Measurements from ENCODE around the gene KCTD16. TPM values are rescaled to one million over a fixed set of nuclear protein-coding genes. Genes with fewer than 3 reads are reported as not detected.

KCTD16 gene
- total RNA-seq, 1 donor, result 3.0 TPM

DNA sequence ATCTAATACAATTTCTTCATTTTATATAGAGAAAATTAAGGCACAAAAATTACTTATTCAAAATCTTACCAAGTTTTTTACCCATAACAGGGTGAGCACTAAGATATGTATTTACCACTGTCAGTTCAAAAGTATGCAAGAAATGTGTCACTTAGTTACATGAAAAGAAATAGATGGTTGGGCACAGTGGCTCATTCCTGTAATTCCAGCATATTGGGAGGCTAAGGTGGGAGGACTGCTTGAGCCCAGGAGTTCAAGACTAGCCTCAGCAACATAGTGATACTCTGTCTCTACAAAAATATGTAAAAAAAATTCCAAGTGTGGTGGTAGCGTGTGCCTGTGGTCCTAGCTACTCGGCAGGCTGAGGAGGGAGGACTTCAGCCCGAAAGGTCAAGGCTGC, 19.6 kb upstream of the KCTD16 start:
- H3K4me3 ChIP-seq (ENCODE audit: low read depth, low read length), result no peak overlapping the region
- TF ChIP-seq, protein P1, sequence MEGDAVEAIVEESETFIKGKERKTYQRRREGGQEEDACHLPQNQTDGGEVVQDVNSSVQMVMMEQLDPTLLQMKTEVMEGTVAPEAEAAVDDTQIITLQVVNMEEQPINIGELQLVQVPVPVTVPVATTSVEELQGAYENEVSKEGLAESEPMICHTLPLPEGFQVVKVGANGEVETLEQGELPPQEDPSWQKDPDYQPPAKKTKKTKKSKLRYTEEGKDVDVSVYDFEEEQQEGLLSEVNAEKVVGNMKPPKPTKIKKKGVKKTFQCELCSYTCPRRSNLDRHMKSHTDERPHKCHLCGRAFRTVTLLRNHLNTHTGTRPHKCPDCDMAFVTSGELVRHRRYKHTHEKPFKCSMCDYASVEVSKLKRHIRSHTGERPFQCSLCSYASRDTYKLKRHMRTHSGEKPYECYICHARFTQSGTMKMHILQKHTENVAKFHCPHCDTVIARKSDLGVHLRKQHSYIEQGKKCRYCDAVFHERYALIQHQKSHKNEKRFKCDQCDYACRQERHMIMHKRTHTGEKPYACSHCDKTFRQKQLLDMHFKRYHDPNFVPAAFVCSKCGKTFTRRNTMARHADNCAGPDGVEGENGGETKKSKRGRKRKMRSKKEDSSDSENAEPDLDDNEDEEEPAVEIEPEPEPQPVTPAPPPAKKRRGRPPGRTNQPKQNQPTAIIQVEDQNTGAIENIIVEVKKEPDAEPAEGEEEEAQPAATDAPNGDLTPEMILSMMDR (IDR thresholded peaks at IDR 0.05; ENCODE audit: insufficient read depth, low read depth, low read length), result no peak
- no peak for DNase-seq (ENCODE audit: low read depth)

DNA sequence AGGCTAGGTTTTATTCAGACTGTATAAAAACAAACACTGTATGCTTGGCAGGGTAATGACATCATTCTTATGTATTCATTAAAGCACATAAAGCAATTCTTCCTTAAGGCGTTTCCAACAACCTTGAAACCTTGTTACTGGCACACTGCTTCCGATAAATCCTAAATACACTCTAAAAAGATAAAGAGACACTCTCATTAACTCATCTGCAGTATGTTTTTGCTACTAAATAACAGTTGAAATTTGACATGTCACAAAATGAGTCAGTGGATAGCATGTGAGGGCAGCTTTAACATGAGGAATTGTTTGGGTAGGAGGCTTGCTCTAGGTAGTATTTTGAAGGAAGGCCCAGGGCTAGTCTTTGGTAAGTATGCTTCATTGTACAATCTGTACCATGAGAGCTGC, 13.9 kb upstream of the KCTD16 start:
- no peak for DNase-seq (ENCODE audit: low read depth)
- TF ChIP-seq, protein P1 (IDR thresholded peaks at IDR 0.05; ENCODE audit: insufficient read depth, low read depth, low read length), result no peak
- no peak overlapping the region for H3K4me3 ChIP-seq (ENCODE audit: low read depth, low read length)

DNA sequence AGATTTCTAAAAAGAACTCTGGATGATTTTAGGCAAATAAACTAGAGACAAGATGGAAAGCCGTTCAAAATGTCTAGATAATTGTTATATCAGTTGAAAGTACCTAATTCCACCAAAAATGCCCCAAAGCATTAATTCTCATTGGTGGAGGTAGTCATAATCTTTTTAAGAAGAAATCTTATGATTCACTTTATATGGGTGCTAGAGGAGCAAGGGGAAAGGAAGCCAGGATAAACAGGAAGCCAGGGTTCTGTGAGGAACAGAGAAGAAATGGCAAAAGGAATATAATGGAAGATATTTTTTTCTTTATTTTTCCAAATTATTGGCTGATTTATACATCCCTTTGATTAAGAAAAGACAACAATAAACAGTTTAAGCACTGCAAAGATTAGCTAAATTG, 8.0 kb upstream of the KCTD16 start:
- DNase-seq (ENCODE audit: low read depth), result no peak
- TF ChIP-seq, protein P1 (IDR thresholded peaks at IDR 0.05; ENCODE audit: insufficient read depth, low read depth, low read length), result no peak
- H3K4me3 ChIP-seq (ENCODE audit: low read depth, low read length), result no peak overlapping the region

DNA sequence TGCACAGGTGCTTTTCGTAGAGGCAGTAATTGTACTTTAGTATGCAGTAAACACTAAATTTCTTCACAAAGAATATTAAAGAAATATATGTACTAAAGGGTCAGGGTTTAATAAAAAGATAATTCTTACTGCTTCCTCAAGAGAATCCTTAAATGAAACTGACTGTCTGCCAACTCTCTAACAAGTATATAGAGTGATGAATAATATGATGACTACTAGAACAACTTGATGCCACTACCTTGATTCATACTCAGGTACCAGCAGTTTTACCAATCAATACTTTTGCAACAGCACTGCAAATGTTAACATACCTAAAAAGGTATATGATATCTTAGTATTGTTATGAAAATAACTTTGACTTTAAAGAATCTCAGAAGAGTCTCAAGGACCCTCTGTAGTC, 4.0 kb upstream of the KCTD16 start:
- no peak for DNase-seq (ENCODE audit: low read depth)
- TF ChIP-seq, protein P1 (IDR thresholded peaks at IDR 0.05; ENCODE audit: insufficient read depth, low read depth, low read length), result no peak
- H3K4me3 ChIP-seq (ENCODE audit: low read depth, low read length), result no peak overlapping the region

DNA sequence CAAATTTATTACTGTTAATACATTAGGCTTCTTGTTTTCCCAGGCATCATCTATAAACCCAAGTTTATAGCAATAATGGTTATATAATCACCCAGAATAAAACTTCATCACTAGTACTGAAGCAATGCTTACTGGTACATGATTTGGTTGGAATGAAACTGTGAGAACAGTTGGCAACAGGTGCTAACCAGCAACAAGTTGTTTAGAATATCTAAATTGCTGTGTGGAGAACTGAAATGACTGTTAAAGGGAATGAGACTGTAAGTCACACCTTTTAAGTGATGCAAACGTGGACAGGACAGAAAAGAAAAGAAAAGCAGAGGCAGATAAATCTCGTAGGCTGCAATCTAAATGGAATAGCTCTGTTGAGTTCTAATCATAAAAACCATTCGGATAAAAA, 2.7 kb upstream of the KCTD16 start:
- TF ChIP-seq, protein P1 (IDR thresholded peaks at IDR 0.05; ENCODE audit: insufficient read depth, low read depth, low read length), result no peak
- no peak for DNase-seq (ENCODE audit: low read depth)
- peak overlapping the region; percentile 74 for H3K4me3 ChIP-seq (ENCODE audit: low read depth, low read length)

DNA sequence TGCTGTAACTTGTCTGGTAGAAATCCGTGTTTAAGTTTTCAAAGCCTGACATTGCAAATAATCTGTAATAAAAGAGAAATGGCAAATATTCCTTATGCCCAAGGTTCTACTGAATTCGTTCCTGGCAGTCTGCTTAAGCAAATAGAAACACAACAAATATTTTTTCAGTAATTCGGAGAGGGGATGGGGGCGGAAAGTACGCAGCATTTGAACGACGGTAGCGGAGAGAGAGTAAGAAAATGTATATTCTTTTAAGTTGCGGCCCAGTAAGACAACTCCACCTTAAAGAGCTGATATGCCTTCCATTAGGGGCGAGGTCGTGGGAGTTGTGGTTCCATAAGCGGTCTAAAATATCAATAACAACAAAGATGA, 783 bp upstream of the KCTD16 start:
- TF ChIP-seq, protein P1 (IDR thresholded peaks at IDR 0.05; ENCODE audit: insufficient read depth, low read depth, low read length), result no peak
- peak overlapping the region; percentile 74 for H3K4me3 ChIP-seq (ENCODE audit: low read depth, low read length)
- no peak for DNase-seq (ENCODE audit: low read depth)

DNA sequence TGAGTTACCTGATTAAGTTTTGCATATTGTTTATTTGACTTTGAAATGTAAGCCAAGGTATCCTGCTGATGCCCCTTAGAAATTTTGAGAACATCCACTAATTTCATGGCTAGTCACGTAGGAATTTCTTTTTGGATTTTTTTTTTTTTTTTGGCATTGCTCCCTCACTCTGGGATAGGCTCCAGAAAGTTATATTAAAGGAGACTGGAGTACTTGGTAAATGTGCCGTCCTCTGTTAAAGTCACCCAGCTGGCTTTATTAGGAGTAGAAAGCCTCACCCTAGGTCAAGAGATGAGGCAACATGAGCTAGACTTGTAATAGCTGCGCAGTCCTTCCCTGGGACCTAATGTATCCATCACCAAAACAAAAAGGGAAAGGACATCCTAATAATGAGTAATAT, 3.1 kb downstream of the KCTD16 start:
- TF ChIP-seq, protein P1 (IDR thresholded peaks at IDR 0.05; ENCODE audit: insufficient read depth, low read depth, low read length), result no peak
- H3K4me3 ChIP-seq (ENCODE audit: low read depth, low read length), result no peak overlapping the region
- DNase-seq (ENCODE audit: low read depth), result no peak
